HG02852 (cell line): Measurements from ENCODE around the gene CLVS2.

ENCODE experiments used
- ATAC-seq: cut with Tn5 transposase; IDR thresholded peaks from one replicate; pipeline ENCODE4 v1.9.1; 2021; ENCODE audit warnings: mild to moderate bottlenecking, moderate library complexity; ENCODE audit not compliant: unreplicated experiment

CLVS2 gene

GRCh38 chr6:123022975-123023374, 26.9 kb downstream of the CLVS2 start:
- no peak for ATAC-seq

GRCh38 chr6:123024976-123025375, 28.9 kb downstream of the CLVS2 start:
- ATAC-seq = no peak

DNA sequence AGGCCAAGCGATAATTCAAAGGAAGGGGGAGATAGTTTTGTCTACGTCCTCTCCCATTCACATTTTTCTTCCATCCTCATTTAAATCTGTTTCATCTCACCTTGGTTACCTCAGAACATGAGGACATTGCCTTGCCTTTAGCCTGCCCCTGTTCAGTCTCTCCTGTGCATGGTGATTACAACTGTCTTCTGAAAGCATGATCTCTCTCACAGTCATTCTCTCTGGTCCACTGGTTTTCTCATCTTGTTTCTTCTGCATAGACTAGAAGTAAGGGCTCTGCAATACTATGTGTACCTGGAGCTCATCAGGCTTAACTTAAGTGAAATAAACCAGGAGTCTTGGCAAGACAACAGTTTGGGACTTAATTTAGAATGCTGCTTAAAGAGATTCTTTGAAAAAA, 31.4 kb downstream of the CLVS2 start:
- ATAC-seq = no peak

DNA sequence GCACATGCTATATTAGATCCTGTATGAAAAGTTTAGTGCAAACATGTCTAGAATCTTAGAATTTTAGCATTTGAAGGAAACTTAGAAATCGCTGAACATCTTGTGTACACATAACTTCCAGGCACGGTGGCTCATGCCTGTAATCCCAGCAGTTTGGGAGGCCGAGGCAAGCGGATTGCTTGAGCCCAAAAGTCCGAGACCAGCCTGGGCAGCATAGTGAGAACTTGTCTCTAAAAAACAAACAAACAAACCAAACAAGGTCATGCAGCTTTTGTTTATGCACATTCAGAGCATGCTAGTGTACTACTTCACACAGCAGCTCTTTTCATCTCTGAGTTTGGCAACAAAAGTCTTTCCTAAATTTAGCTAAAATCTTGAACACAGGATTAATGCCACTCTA, 32.2 kb downstream of the CLVS2 start:
- ATAC-seq = no peak

DNA sequence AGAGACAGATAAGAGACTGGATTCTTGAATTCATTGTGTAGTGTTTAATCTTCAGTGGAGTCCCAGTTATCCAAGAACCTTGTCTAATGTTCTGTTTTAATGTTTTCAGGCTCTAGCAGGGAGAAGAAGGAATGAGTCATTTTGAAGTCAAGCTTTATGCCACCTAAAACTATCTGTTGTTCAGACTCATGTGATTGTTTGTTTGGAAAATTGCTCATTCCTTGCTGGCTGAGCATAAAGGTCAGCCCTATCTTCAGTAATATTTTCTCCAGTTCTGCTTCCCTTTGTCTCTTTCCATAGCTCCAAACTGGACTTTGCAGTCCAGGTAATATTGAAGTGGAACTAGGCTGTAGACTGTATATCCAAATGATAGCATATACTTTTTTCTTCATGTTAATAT, 34.2 kb downstream of the CLVS2 start:
- ATAC-seq = no peak

DNA sequence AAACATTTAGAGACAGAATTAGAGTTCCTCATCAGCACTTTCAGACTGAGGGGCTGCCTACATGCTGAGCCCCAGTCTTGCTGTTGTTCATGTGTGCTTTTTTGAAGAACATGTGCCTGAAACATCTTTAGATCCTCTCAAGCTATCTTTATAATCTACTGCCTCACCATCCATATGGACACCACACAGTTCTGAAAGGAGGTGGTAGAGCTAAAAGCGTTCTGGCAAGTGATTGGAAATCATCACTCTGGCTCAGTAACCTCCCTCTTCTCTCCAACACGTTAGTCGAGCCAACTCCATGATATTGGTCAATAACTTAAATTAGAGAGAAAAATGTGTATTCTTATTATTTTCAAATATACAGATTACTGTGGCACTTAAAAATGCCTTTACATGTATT, 40.6 kb downstream of the CLVS2 start:
- no peak for ATAC-seq

- ATAC-seq = no peak
Measured at GRCh38 chr6:123039431-123039830, 43.4 kb downstream of the CLVS2 start.

GRCh38 chr6:123042401-123042800, 46.4 kb downstream of the CLVS2 start:
- no peak for ATAC-seq

GRCh38 chr6:123044341-123044860, 48.4 kb downstream of the CLVS2 start:
- no peak for ATAC-seq

- no peak for ATAC-seq
Measured at GRCh38 chr6:123053602-123054225, 57.7 kb downstream of the CLVS2 start.

DNA sequence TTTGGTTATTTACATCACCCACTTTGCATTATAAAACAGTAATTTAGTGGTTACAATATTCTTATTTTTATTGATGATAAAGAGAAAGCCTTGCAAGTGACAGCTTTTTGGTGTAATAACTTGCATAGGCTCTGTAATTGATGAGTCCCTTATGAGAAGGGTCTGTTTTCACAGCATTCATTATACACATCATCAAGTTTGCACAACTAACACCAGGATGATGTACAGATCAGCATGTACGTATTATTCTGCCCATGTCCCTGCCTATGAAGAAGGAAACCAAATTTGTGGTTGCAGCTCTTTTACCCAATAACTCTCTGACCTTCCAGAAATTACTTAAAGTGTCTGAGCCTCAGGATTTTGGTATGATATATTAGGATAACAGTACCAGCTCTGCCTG, 59.2 kb downstream of the CLVS2 start:
- ATAC-seq = no peak

DNA sequence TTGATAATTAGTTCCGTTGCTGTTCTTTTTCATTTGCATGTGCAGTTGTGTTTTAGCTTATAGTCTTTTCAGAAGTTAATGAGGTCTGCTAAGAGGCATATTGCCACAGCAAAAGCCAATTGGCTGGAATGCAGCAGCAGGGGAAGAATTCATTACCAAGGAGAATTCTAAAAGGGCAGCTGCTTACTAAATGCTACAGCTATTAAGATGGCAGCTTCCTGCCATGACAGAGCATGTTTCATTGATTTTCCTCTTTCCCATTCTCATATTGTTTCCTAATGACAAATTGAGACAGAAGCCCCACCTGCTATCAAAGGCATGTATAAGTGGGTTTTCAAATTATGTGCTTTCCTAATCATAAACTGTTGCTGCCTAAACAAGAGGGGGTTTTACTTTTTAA, 66.6 kb downstream of the CLVS2 start:
- no peak for ATAC-seq

- no peak for ATAC-seq
Measured at GRCh38 chr6:123064038-123064437, 68.0 kb downstream of the CLVS2 start.

GRCh38 chr6:123074616-123075015, 78.6 kb downstream of the CLVS2 start:
- no peak for ATAC-seq

DNA sequence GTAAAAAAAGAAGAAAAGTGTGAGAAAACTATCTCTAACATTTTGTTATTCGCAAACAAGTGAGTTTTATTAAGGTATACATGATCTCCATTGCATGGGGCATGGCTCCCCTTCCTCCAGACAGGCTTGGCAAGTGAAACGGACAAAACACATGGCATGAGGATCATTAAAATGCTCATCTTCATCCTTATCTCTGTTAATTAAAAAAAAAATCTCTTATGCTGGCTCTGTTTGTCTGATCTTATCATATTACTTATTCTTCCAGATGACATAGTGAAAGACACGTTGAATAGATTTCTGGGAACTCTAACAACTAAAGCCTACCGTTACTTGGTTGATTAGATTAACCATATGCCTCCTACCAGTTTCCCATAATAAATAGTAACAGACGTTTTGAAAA, 89.4 kb downstream of the CLVS2 start:
- no peak for ATAC-seq

DNA sequence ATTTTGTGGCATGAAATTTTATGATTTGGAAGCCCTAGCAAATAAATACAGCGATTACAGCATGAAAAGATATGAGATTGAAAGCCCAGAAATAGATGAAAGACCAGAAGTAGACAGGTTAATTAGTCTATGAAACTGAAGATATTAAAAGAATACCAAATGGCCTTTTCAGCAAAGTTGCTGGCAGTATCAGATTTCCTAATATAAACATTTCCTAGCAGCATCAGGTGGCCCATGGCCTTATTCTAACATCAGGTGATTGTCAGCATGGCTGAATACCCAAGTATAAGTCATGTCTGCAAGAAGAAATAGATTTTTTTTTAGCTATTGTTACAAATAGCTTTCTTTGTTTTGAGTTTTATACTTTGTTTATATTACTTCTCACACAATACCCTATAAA, 93.2 kb downstream of the CLVS2 start:
- ATAC-seq = no peak

DNA sequence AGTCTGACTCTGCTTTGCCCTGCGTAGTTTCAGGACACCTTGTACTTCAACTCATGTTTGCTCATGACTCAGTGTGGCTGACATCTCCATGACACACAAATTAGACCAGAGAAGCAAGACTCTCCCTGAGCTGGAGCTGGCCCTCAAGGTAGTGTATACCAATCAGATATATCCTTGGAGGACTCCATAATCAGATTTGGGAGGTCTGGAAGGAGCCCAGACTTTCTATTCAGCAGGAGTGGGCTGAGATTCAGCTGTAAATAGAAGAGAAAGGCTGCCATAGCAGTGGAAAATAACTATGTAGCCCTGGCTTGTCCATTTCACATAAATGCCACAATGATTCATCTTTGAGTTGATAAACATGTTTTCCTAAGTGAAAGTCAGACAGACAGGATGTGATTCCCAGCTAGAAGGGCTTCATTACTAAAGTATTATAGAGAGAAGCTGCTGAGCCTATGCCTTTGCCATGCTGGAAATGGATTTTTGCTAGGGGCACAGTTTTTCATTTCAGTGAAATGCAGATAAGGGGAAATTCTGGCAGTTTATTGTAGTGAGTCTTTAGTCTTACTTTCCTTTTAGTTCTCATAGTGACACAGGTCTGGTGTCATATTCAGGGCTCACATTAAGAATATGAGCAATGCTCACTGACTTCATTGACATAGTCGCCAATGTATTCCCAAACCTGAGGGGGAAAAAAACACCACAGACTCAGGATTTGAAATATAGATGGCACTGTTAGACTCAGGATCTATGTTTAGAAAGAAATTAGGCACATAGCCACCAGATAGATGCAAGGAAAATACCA, 95.3 kb downstream of the CLVS2 start:
- ATAC-seq = no peak

DNA sequence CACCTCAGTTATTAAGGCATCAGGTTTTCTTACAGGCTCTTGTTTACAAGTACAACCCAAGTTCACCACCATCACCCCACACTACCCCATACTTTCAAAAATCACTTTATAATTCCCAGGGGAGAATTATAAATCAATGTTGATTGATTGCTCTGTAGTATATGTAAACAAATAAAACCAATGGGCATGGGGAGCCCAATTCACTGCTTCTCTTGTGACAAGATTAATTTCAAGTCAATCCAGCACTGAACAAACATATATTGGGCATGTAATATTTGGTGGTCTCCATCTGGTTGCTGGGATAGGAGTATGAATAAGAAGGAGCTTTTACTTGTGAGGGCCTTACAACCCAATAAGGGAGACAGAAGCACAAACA, 95.8 kb downstream of the CLVS2 start:
- no peak for ATAC-seq

DNA sequence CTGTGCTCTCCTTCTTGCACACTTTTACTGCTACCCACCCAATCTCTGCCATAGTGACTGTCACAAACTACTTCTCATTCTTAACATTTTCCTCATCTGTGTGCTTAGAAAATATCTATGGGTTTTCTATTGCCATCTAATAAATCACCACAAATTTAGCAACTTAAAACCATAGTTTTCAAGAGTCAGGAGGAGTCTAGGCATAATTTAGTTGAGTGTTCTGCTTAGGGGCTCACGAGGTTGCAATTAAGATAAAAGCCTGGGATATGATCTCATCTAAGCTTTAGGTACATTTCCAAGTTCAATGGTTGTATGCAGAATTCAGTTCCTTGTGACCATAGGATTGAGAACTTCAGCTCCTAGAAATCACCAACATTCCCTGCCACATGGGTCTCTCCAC, 98.8 kb downstream of the CLVS2 start:
- ATAC-seq = no peak

- ATAC-seq = no peak
Measured at GRCh38 chr6:123105561-123105960, 109.5 kb downstream of the CLVS2 start.

GRCh38 chr6:123116370-123116769, 120.3 kb downstream of the CLVS2 start:
- no peak for ATAC-seq

DNA sequence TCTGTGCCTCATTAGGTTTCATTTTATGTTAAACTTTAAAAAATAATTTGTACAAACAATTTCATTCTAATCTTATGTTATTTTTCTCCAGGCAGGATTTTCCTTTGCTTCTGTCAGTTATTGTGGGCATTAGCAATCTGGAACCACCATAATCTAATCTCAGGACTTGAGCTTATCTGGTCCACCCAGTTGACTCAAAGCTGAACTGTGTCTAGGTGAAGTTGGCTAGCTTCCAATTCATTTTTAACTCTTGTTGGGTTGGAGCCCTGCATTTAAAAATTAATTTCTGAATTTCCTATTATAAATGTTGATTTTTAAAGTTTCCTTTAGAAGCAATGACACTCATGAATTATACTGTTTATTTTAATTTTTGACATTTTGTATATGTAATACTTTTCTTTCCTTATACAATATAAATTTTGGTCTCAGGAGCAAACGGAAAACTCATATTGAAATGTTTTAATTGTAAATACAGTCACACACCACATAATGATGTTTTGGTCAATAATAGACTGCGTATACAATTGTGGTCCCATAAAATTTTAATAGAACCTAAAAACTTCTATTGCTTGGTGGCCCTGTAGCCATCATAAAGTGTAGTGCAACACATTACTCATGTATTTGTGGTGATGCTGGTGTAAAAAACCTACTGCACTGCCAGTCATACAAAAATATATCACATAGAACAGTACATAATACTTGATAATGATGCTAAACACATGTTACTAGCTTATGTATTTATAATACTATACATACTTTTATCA, 121.3 kb downstream of the CLVS2 start:
- ATAC-seq = no peak
